HEK293T (cell line): Measurements from ENCODE around the gene SERPINE1.

Source experiments
- CTCF ChIA-PET: fragments of 350-600 bp; formaldehyde crosslinking; extraction: SDS; loops from one replicate; lab custom pipeline; 2021; ENCODE audit warnings: antibody characterized with exemption, inconsistent platforms; lab: Yijun Ruan, JAX
- POLR2A ChIA-PET: fragments of 350-600 bp; formaldehyde crosslinking; extraction: SDS; loops from one replicate; lab custom pipeline; 2020; ENCODE audit warnings: antibody characterized with exemption, inconsistent platforms; lab: Yijun Ruan, JAX
- DNase-seq: peaks from one replicate; pipeline ENCODE4 v3.0.0; 2012; ENCODE audit warnings: mixed read lengths; ENCODE audit errors: extremely low spot score
- ARNT ChIP-seq: fragments of 450-650 bp; IDR thresholded peaks from 2 replicates; pipeline ENCODE4 v1.6.1; 2017; ENCODE audit warnings: mild to moderate bottlenecking
- BHLHE40 ChIP-seq: fragments of 450-650 bp; IDR thresholded peaks from 2 replicates; pipeline ENCODE4 v1.6.1; 2016; ENCODE audit warnings: mild to moderate bottlenecking, moderate library complexity, borderline replicate concordance
- CTBP1 ChIP-seq: fragments of 450-650 bp; IDR thresholded peaks from 2 replicates; pipeline ENCODE4 v1.6.1; 2016; ENCODE audit warnings: borderline replicate concordance
- ELF4 ChIP-seq: fragments of 450-650 bp; IDR thresholded peaks from 2 replicates; pipeline ENCODE4 v1.6.1; 2017; ENCODE audit warnings: antibody characterized with exemption
- FOXA1 ChIP-seq: fragments of 450-650 bp; IDR thresholded peaks from 2 replicates; pipeline ENCODE4 v1.6.1; 2016; ENCODE audit warnings: mild to moderate bottlenecking
- FOXK2 ChIP-seq: fragments of 450-650 bp; IDR thresholded peaks from 2 replicates; pipeline ENCODE4 v1.6.1; 2016; ENCODE audit warnings: mild to moderate bottlenecking
- FOXM1 ChIP-seq: fragments of 450-650 bp; IDR thresholded peaks from 2 replicates; pipeline ENCODE4 v1.6.1; 2017; ENCODE audit warnings: mild to moderate bottlenecking, borderline replicate concordance
- HDGF ChIP-seq: fragments of 450-650 bp; IDR thresholded peaks from 2 replicates; pipeline ENCODE4 v1.6.1; 2017; ENCODE audit warnings: antibody characterized with exemption, borderline replicate concordance
- L3MBTL2 ChIP-seq: fragments of 450-650 bp; conservative IDR thresholded peaks from 2 replicates; pipeline ENCODE4 v1.6.1; 2016; ENCODE audit warnings: mild to moderate bottlenecking
- LEF1 ChIP-seq: fragments of 450-650 bp; IDR thresholded peaks from 2 replicates; pipeline ENCODE4 v1.6.1; 2017; ENCODE audit warnings: mild to moderate bottlenecking, borderline replicate concordance
- NFRKB ChIP-seq: fragments of 450-650 bp; IDR thresholded peaks from 2 replicates; pipeline ENCODE4 v1.6.1; 2016; ENCODE audit warnings: mild to moderate bottlenecking, moderate library complexity
- PKNOX1 ChIP-seq: fragments of 450-650 bp; IDR thresholded peaks from 2 replicates; pipeline ENCODE4 v1.6.1; 2016
- SP1 ChIP-seq: fragments of 450-650 bp; IDR thresholded peaks from 2 replicates; pipeline ENCODE4 v1.6.1; 2017
- SUZ12 ChIP-seq: fragments of 450-650 bp; IDR thresholded peaks from 2 replicates; pipeline ENCODE4 v1.6.1; 2016; ENCODE audit warnings: mild to moderate bottlenecking
- TARDBP ChIP-seq: fragments of 450-650 bp; IDR thresholded peaks from 2 replicates; pipeline ENCODE4 v1.6.1; 2016
- ZNF384 ChIP-seq: fragments of 450-650 bp; IDR thresholded peaks from 2 replicates; pipeline ENCODE4 v1.6.1; 2016

Gene SERPINE1

GRCh38 chr7:101113836-101114235, 13.1 kb upstream of the SERPINE1 start:
- ChIA-PET POLR2A (no interaction called here), CTCF (no interaction called here)
- TF ChIP-seq LEF1, result no peak
- TF ChIP-seq TARDBP, result no peak
- no peak for TF ChIP-seq ARNT
- TF ChIP-seq FOXK2, result no peak
- no peak for TF ChIP-seq HDGF
- TF ChIP-seq ZNF384, result no peak
- TF ChIP-seq FOXM1, result no peak
- TF ChIP-seq NFRKB, result no peak
- no peak for TF ChIP-seq L3MBTL2
- no peak for TF ChIP-seq PKNOX1
- TF ChIP-seq FOXA1, result no peak
- no peak for TF ChIP-seq CTBP1
- no peak for TF ChIP-seq ELF4
- no peak for DNase-seq

- ChIA-PET CTCF (no interaction called here), POLR2A (no interaction called here)
- TF ChIP-seq BHLHE40 (no peak), ELF4 (no peak), NFRKB (no peak), ARNT (no peak), TARDBP (no peak), FOXK2 (no peak), PKNOX1 (no peak), FOXM1 (no peak), ZNF384 (no peak), CTBP1 (no peak), SUZ12 (no peak), FOXA1 (no peak), LEF1 (no peak), HDGF (no peak), SP1 (no peak), L3MBTL2 (no peak)
- DNase-seq, result no peak
Measured at GRCh38 chr7:101114492-101114891, 12.4 kb upstream of the SERPINE1 start.

GRCh38 chr7:101115215-101115614, 11.7 kb upstream of the SERPINE1 start:
- DNase-seq, result no peak
- POLR2A ChIA-PET, result no interaction called here
- TF ChIP-seq ARNT (no peak), HDGF (no peak), ZNF384 (no peak), L3MBTL2 (no peak), SUZ12 (no peak), PKNOX1 (no peak), TARDBP (no peak), FOXA1 (no peak), FOXM1 (no peak)
- CTCF ChIA-PET, result no interaction called here

GRCh38 chr7:101116898-101117297, 10.0 kb upstream of the SERPINE1 start:
- CTCF ChIA-PET, result interaction anchor here (0.9 kb wide), 1 partner anchor 39 kb away, joined by 3 read pairs; no protein-coding TSS in a partner anchor
- no peak for DNase-seq
- POLR2A ChIA-PET, result no interaction called here
- TF ChIP-seq FOXK2 (no peak), SUZ12 (no peak), FOXA1 (no peak), SP1 (no peak), ZNF384 (no peak), ELF4 (no peak), HDGF (no peak), ARNT (no peak), TARDBP (no peak), L3MBTL2 (no peak)

- POLR2A ChIA-PET, result no interaction called here
- DNase-seq, result no peak
- CTCF ChIA-PET, result no interaction called here
- TF ChIP-seq HDGF, result no peak
- no peak for TF ChIP-seq SUZ12
- no peak for TF ChIP-seq LEF1
- TF ChIP-seq FOXM1, result no peak
- no peak for TF ChIP-seq ARNT
- TF ChIP-seq CTBP1, result no peak
- TF ChIP-seq ZNF384, result no peak
- TF ChIP-seq PKNOX1, result no peak
- TF ChIP-seq NFRKB, result no peak
- TF ChIP-seq FOXA1, result no peak
- TF ChIP-seq ELF4, result no peak
- no peak for TF ChIP-seq L3MBTL2
- no peak for TF ChIP-seq TARDBP
- TF ChIP-seq FOXK2, result no peak
- no peak for TF ChIP-seq SP1
- no peak for TF ChIP-seq BHLHE40
Measured at GRCh38 chr7:101118856-101119255, 8.0 kb upstream of the SERPINE1 start.

GRCh38 chr7:101119876-101120275, 7.0 kb upstream of the SERPINE1 start:
- ChIA-PET CTCF (no interaction called here), POLR2A (no interaction called here)
- no peak for DNase-seq
- no peak for TF ChIP-seq L3MBTL2
- no peak for TF ChIP-seq NFRKB
- TF ChIP-seq ELF4, result no peak
- no peak for TF ChIP-seq FOXK2
- TF ChIP-seq CTBP1, result no peak
- TF ChIP-seq FOXA1, result no peak
